ENCODE measurements around the gene TICRR.

TICRR gene

DNA sequence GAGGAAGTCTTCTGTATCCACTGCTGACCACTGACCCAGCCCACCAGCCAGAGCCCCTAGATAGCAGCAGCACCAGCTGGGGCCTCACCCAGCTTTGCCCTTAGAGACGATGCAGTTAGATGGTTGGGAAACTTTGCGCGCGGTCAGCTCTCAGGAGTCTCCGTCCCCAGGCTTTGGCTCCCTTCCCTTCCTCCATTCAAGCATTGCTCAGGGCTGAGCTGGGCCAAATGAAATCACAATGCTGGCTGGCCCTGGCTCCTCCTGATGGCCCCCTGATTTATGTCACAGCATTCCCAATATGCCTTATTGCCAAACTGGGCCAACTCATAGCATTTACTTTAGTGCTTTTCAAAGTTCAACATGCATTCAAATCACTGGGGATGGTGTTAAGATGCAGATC is 44.3 kb upstream of the TICRR start:
- Histone ChIP-seq H3K4me3 (ENCODE audit: low read depth, low read length) (no peak overlapping the region), H3K27ac (no peak overlapping the region), H3K27me3 (ENCODE audit: insufficient read depth, low read depth, severe bottlenecking) (no peaks in the 10 kb centered on the region), H3K36me3 (no peaks in the 10 kb centered on the region), H3K9me3 (ENCODE audit: severe bottlenecking) (peaks cover 9% of the 10 kb centered on the region)
- DNase-seq: no peak
- TF ChIP-seq, protein P1, sequence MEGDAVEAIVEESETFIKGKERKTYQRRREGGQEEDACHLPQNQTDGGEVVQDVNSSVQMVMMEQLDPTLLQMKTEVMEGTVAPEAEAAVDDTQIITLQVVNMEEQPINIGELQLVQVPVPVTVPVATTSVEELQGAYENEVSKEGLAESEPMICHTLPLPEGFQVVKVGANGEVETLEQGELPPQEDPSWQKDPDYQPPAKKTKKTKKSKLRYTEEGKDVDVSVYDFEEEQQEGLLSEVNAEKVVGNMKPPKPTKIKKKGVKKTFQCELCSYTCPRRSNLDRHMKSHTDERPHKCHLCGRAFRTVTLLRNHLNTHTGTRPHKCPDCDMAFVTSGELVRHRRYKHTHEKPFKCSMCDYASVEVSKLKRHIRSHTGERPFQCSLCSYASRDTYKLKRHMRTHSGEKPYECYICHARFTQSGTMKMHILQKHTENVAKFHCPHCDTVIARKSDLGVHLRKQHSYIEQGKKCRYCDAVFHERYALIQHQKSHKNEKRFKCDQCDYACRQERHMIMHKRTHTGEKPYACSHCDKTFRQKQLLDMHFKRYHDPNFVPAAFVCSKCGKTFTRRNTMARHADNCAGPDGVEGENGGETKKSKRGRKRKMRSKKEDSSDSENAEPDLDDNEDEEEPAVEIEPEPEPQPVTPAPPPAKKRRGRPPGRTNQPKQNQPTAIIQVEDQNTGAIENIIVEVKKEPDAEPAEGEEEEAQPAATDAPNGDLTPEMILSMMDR (IDR thresholded peaks at IDR 0.05; ENCODE audit: low read depth, low read length): no peak

DNA sequence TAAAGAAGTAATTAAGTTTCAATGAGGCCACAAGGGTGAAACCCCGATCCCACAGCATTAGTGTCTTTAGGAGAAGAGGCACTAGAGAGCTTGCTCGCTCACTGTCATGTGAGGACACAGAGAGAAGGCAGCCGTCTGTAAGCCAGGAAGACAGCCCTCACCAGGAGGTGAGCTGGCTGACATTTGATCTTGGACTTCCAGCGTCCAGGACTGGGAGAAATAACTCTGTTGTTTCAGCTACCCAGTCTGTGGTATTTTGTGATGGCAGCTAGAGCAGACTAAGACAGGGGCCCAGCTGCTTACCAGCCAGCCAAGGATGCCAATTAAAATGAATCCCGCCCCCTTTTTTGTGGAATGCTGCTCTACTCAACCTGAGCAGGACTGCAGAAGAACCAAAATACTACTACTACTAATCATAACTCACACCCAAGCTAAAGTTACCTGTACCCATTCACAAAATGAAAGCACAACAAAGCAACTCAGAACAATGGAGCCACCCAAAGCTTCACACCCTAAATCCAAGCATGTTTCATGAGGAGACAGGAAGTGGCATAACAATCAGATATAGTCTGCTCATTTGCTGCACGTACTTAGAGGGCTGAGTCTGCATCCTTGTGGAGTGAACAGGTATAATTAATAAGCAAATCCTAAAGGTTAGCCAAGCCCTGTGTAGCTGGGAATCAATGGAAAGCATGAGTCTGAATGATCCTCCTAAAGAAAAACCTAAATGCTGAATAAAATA is 43.3 kb upstream of the TICRR start:
- H3K27me3 ChIP-seq (ENCODE audit: insufficient read depth, low read depth, severe bottlenecking): no peaks in the 10 kb centered on the region
- no peak overlapping the region for H3K4me3 ChIP-seq (ENCODE audit: low read depth, low read length)
- TF ChIP-seq, protein P1 (IDR thresholded peaks at IDR 0.05; ENCODE audit: low read depth, low read length): no peak
- no peak overlapping the region for H3K27ac ChIP-seq
- H3K9me3 ChIP-seq (ENCODE audit: severe bottlenecking): peaks cover 9% of the 10 kb centered on the region
- DNase-seq: no peak
- H3K36me3 ChIP-seq: no peaks in the 10 kb centered on the region

DNA sequence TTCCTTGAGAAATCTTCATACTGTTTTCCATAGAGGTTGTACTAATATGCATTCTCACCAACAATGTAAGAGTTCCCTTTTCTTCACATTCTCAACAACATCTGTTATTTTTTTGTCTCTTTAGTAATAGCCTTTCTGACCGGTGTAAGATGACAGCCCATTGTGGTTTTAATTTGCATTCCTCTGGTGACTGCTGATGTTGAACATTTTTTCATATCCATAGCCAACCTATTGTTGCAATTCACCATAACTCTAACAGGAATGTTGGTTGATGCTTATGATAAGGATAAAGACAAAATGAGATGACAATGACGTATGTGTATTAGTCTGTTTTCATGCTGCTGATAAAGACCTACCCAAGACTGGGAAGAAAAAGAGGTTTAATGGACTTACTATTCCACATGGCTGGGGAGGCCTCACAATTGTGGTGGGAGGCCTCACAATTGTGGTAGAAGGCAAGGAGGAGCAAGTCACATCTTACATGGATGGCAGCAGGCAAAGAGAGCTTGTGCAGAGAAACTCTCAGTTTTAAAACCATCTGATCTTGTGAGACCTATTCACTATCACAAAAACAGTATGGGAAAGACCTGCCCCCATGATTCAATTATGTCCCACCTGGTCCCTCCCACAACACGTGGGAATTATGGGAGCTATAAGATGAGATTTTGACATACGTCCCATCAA is 41.3 kb upstream of the TICRR start:
- TF ChIP-seq, protein P1 (IDR thresholded peaks at IDR 0.05; ENCODE audit: low read depth, low read length): no peak
- no peaks in the 10 kb centered on the region for H3K27me3 ChIP-seq (ENCODE audit: insufficient read depth, low read depth, severe bottlenecking)
- DNase-seq: no peak
- peaks cover 15% of the 10 kb centered on the region for H3K9me3 ChIP-seq (ENCODE audit: severe bottlenecking)
- no peak overlapping the region for H3K4me3 ChIP-seq (ENCODE audit: low read depth, low read length)
- no peak overlapping the region for H3K27ac ChIP-seq
- H3K36me3 ChIP-seq: no peaks in the 10 kb centered on the region

DNA sequence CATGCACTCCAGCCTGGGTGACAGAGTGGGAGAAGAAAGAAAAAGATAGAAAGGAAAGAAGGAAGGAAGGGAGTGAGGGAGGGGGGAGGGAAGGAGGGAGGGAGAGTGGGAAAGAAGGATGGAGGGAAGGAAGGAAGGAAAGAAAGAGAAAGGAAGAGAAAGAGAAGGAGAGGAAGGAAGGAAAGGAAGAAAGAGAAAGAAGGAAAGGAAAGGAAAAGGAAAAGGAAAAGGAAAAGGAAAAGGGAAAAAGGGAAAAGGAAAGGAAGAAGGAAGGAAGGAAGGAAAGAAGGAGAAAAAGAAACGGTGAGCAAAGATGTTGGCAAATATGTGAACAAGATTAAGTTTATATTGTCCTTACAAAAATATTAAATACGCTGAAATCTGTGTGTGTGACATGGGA is 36.2 kb upstream of the TICRR start:
- Histone ChIP-seq H3K9me3 (ENCODE audit: severe bottlenecking) (peaks cover 9% of the 10 kb centered on the region), H3K36me3 (no peaks in the 10 kb centered on the region), H3K27me3 (ENCODE audit: insufficient read depth, low read depth, severe bottlenecking) (no peaks in the 10 kb centered on the region), H3K27ac (no peak overlapping the region), H3K4me3 (ENCODE audit: low read depth, low read length) (no peak overlapping the region)
- TF ChIP-seq, protein P1 (IDR thresholded peaks at IDR 0.05; ENCODE audit: low read depth, low read length): no peak
- no peak for DNase-seq

DNA sequence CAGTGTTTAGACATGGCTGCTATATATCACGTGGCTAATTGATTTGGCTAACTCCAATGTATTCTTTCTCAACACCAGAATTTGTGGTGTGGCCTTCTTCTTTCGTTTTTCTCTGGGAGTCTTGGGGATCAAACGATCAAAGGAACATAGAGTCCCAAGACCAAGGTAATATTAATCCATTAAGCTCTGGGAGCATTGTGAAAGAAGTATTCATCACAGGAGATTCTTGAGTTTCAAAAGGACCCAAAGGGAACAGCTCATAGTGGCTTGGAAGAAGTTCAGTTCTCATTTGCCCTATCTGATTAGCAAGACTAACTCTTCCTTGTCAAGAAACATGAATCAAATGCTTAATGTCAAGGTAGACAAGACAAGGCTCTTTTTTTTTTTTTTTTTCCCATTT is 32.9 kb upstream of the TICRR start:
- Histone ChIP-seq H3K27ac (no peak overlapping the region), H3K27me3 (ENCODE audit: insufficient read depth, low read depth, severe bottlenecking) (no peaks in the 10 kb centered on the region), H3K36me3 (no peaks in the 10 kb centered on the region), H3K4me3 (ENCODE audit: low read depth, low read length) (no peak overlapping the region), H3K9me3 (ENCODE audit: severe bottlenecking) (peaks cover 6% of the 10 kb centered on the region)
- TF ChIP-seq, protein P1 (IDR thresholded peaks at IDR 0.05; ENCODE audit: low read depth, low read length): no peak
- DNase-seq: no peak
